Activated CD4-positive, alpha-beta memory T cell treated with anti-CD3 and anti-CD28 coated beads for 36 hours (primary cell): ENCODE data around the gene CEP112. TPM values are rescaled to one million over a fixed set of nuclear protein-coding genes. Genes with fewer than 3 reads are reported as not detected.
"Not testable (repeated sequence)": the region's sequence is repeated elsewhere in the genome, so short reads cannot be mapped to it uniquely, and the experiment has no call there.

Experiments used
- CTCF ChIA-PET: fragments of 350-600 bp; sonication (Branson Sonifier 250); formaldehyde crosslinking; loops from one replicate; lab custom pipeline; 2021; ENCODE audit warnings: antibody characterized with exemption, inconsistent platforms; lab: Charles Lee
- POLR2A ChIA-PET: fragments of 350-600 bp; sonication (Branson Sonifier 250); formaldehyde crosslinking; loops from one replicate; lab custom pipeline; 2021; ENCODE audit warnings: antibody characterized with exemption; lab: Charles Lee
- DNase-seq: peaks from one replicate; pipeline ENCODE4 v3.0.0-alpha.2; 2020
- H3K27ac Mint-ChIP-seq: one replicate; pipeline ENCODE4 v1.8.0; 2021; ENCODE audit warnings: mixed read lengths
- H3K27me3 Mint-ChIP-seq: one replicate; pipeline ENCODE4 v1.8.0; 2021; ENCODE audit warnings: mixed read lengths
- H3K36me3 Mint-ChIP-seq: one replicate; pipeline ENCODE4 v1.8.0; 2021; ENCODE audit warnings: mixed read lengths
- H3K4me1 Mint-ChIP-seq: one replicate; pipeline ENCODE4 v1.8.0; 2021; ENCODE audit warnings: low read depth, mixed read lengths
- H3K4me3 Mint-ChIP-seq: one replicate; pipeline ENCODE4 v1.8.0; 2021; ENCODE audit warnings: mild to moderate bottlenecking, mixed read lengths
- H3K9me3 Mint-ChIP-seq: one replicate; pipeline ENCODE4 v1.8.0; 2021; ENCODE audit warnings: mixed read lengths
- intact Hi-C: fragments of 100-400 bp; cut with micrococcal nuclease; formaldehyde crosslinking; loops from one replicate; pipeline ENCODE4 v1.15.1; 2023
- total RNA-seq, 2 experiments: library from RNA; stranded (reverse); gene quantifications; one replicate each; pipeline ENCODE4 v1.2.3, GENCODE V29; 2021

CEP112 gene
- total RNA-seq, 2 experiments from 2014 or later = 3.3 to 3.7 TPM

DNA sequence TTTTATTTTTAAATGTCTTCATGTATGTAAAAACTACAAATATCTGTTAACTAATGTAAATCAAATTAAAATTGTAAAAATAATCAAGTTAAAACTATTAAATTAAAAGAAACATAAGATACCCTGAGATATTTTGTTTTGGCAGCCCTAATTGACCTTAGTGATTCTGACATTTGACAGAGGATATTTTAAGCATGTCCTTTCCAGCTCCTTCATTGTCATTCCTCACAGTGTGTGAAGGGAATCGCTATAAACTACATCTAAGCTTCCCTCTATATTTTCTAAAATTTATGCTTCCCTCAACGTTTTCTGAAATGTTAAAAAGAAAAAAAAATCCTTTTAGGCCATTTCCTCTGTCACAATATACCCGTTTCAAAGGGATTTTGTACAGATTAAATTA is 20.2 kb downstream of the CEP112 start:
- H3K36me3 Mint-ChIP-seq = no peaks in the 10 kb centered on the region
- H3K27me3 Mint-ChIP-seq = no peaks in the 10 kb centered on the region
- intact Hi-C loops = no loop called here
- DNase-seq = no peak
- ChIA-PET CTCF (interaction anchor here (0.5 kb wide), 1 partner anchor 1019 kb away, joined by 3 read pairs; no protein-coding TSS in a partner anchor), POLR2A (no interaction called here)
- H3K4me3 Mint-ChIP-seq = no peak overlapping the region
- no peaks in the 10 kb centered on the region for H3K4me1 Mint-ChIP-seq
- H3K9me3 Mint-ChIP-seq = no peaks in the 10 kb centered on the region
- no peak overlapping the region for H3K27ac Mint-ChIP-seq

DNA sequence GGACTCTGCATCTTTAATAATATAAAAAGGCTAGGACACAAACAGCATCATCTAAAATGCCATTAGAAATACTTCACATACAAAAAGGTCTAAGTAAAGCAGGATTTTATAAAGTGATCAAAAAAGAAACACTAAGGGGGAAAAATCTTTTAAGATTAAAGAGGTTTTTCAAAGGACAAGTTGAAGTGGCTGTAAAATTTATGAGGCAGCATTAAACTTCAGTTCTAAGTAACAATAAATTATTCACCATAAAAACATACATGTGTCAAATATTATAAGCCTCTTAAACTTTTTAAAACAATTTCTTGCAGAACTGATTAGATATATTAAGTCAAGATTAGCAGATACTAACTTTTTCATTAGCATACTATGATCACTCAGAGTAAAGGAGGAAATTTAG is 20.8 kb downstream of the CEP112 start:
- Mint-ChIP-seq H3K36me3 (no peaks in the 10 kb centered on the region), H3K27me3 (no peaks in the 10 kb centered on the region), H3K4me3 (no peak overlapping the region), H3K9me3 (no peaks in the 10 kb centered on the region), H3K4me1 (no peaks in the 10 kb centered on the region), H3K27ac (no peak overlapping the region)
- no peak for DNase-seq
- CTCF ChIA-PET = no interaction called here
- intact Hi-C loops = no loop called here
- POLR2A ChIA-PET = no interaction called here

DNA sequence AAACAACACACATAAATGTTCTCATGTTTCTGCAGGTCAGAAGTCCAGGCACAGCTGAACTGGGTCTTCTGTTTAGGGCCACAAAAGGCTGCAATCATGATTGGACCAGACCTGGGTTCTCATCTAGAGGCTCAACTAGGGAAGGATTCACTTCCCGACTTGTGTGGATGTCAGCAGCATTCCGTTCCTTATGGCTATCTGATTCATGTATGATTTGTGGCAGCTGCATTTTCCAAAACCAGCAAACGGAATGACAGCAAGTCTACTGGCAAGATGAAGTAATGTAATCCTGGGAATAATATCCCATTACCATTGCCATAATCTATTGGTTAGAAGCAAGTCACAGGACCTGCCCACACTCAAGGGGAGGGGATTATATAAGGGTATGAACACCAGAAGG is 22.1 kb downstream of the CEP112 start:
- no peak for DNase-seq
- ChIA-PET POLR2A (interaction anchor here (0.6 kb wide), 1 partner anchor 463 kb away, joined by 4 read pairs; no protein-coding TSS in a partner anchor), CTCF (no interaction called here)
- Mint-ChIP-seq H3K9me3 (no peaks in the 10 kb centered on the region), H3K27me3 (no peaks in the 10 kb centered on the region), H3K4me1 (no peaks in the 10 kb centered on the region), H3K4me3 (no peak overlapping the region), H3K27ac (no peak overlapping the region), H3K36me3 (no peaks in the 10 kb centered on the region)
- intact Hi-C loops = loop anchor here (10.0 kb wide), 1 partner anchor 615 kb away; no protein-coding TSS in a partner anchor

DNA sequence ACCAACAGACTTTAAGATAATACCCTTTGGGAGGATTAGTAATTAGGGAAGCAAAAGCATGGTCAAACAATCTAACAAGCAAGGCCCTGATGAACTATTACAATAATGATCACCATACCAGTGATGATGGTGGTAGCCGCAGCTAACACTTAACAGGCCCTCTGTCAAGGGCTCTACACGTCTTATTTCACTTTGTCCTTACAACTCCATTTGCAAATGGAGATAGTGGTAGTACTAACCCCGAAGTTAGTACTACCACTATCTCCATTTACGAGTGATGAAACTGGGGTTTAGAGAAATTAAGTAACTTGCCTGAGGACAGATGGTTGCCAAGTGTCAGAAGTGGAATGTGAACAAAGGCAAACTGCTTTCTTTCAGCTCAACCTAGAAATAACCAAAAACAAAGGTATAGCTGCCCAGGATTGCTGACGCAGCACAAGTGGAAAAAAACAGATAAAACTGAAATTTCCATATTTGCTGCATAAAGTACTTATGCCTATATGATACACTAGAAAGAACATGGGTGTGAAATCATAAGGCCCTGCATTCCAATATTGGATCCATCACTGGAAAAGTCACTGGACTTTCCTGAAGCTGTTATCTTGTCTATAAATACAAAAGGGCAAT is 24.6 kb downstream of the CEP112 start:
- H3K4me3 Mint-ChIP-seq = no peak overlapping the region
- POLR2A ChIA-PET = no interaction called here
- CTCF ChIA-PET = interaction anchor here (5.6 kb wide), 1 partner anchor 873 kb away, joined by 60 read pairs; no protein-coding TSS in a partner anchor
- H3K27ac Mint-ChIP-seq = no peak overlapping the region
- H3K36me3 Mint-ChIP-seq = no peaks in the 10 kb centered on the region
- intact Hi-C loops = loop anchor here (10.0 kb wide), 1 partner anchor 613 kb away; no protein-coding TSS in a partner anchor
- no peak for DNase-seq
- no peaks in the 10 kb centered on the region for H3K9me3 Mint-ChIP-seq
- peaks cover 3% of the 10 kb centered on the region for H3K4me1 Mint-ChIP-seq
- no peaks in the 10 kb centered on the region for H3K27me3 Mint-ChIP-seq

DNA sequence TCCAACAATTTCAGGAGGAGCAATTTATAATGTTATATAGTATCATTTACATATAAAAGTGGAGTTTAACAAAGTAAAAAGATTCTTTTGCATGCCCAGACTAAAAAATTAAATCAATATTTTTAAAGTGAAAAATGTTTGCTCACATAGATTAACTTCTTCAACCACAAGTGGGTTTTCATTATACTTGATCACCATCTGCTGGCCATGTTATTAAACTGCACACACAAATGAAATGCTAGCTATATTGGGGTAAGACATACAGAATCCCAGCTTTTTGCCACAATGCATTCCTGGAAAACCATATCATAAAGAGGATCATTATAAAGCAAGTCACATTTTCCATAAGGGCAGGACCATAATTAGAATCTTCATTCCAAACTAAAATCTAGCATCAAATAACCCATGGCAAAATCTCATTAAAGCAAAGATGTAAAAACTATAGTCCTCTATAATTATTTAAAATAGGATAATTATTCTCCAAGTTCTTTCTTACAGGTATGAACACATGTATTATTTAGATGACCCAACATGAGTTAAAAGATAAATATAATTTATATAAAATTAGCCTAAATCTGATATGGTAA is 26.3 kb downstream of the CEP112 start:
- CTCF ChIA-PET = interaction anchor here (0.7 to 5.6 kb wide), 19 partner anchors 8 to 946 kb away, joined by 3 to 74 read pairs (median 4); no protein-coding TSS in a partner anchor
- H3K27ac Mint-ChIP-seq = no peak overlapping the region
- H3K4me3 Mint-ChIP-seq = no peak overlapping the region
- intact Hi-C loops = loop anchor here (1.0 to 10.0 kb wide), 4 partner anchors 365 to 934 kb away; no protein-coding TSS in a partner anchor
- no peaks in the 10 kb centered on the region for H3K27me3 Mint-ChIP-seq
- H3K9me3 Mint-ChIP-seq = no peaks in the 10 kb centered on the region
- peaks cover 12% of the 10 kb centered on the region for H3K4me1 Mint-ChIP-seq
- POLR2A ChIA-PET = no interaction called here
- H3K36me3 Mint-ChIP-seq = peaks cover 2% of the 10 kb centered on the region
- no peak for DNase-seq

DNA sequence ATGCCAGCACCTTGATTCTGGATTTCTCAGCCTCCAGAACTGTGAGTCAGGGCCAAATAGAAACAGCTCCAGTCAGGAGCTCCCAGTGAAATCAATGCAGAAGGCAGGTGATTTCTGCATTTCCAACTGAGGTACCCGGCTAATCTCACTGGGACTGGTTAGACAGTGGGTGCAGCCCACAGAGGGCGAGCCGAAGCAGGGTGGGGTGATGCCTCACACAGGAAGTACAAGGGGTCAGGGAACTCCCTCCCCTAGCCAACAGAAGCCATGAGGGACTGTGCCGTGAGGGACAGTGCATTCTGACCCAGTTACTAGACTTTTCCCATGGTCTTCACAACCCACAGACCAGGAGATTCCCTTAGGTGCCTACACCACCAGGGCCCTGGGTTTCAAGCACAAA is 36.9 kb downstream of the CEP112 start:
- H3K27me3 Mint-ChIP-seq, intact Hi-C loops, H3K27ac Mint-ChIP-seq, H3K4me3 Mint-ChIP-seq, POLR2A ChIA-PET, CTCF ChIA-PET, DNase-seq, H3K4me1 Mint-ChIP-seq: not testable (repeated sequence)
- peaks cover 17% of the 10 kb centered on the region for H3K9me3 Mint-ChIP-seq
- H3K36me3 Mint-ChIP-seq = peaks cover 12% of the 10 kb centered on the region

DNA sequence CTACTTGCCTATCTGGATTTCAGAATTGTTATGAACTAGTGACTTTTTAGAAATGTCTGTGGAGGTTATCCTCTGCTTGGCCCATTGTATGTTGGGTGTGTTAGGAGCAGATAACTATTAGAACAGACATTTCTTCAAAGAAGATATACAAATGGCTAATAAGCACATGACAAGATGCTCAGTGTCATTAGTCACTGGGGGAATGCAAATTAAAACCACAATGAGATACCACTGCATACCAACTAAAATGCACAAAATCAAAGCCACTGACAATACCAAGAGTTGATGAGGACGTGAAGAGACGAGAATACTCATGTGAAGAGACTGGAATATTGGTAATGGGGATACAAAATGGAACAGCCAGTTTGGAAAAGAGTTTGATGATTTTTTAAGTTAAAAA is 39.2 kb downstream of the CEP112 start:
- POLR2A ChIA-PET = no interaction called here
- Mint-ChIP-seq H3K27ac (no peak overlapping the region), H3K27me3 (no peaks in the 10 kb centered on the region), H3K4me3 (no peak overlapping the region), H3K36me3 (peaks cover 3% of the 10 kb centered on the region), H3K4me1 (peaks cover 6% of the 10 kb centered on the region), H3K9me3 (peaks cover under 1% of the 10 kb centered on the region)
- CTCF ChIA-PET = no interaction called here
- DNase-seq = no peak
- intact Hi-C loops = no loop called here

DNA sequence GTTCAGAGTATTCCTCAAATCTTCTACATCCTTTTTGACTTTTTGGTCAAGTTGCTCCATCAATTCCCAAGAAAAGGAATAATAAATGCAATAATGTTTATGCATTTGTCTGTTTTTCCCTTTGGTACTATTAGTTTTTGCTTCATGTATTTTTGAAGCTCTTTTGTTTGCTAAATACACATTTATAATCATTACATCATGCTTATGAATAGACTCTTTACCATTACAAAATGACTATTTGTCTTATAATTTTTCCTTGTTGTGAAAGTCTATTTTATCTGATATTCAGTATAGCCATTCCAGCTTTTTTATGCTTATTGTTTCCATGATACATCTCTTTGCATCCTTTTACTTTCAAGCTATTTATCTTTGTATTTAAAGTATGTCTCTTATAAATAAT is 41.2 kb downstream of the CEP112 start:
- Mint-ChIP-seq H3K4me3 (no peak overlapping the region), H3K27ac (no peak overlapping the region), H3K27me3 (no peaks in the 10 kb centered on the region), H3K9me3 (no peaks in the 10 kb centered on the region), H3K4me1 (peaks cover 6% of the 10 kb centered on the region), H3K36me3 (no peaks in the 10 kb centered on the region)
- intact Hi-C loops = no loop called here
- POLR2A ChIA-PET = no interaction called here
- CTCF ChIA-PET = interaction anchor here (0.6 to 1.5 kb wide), 4 partner anchors 13 to 919 kb away, joined by 3 to 9 read pairs (median 4); no protein-coding TSS in a partner anchor
- DNase-seq = no peak

DNA sequence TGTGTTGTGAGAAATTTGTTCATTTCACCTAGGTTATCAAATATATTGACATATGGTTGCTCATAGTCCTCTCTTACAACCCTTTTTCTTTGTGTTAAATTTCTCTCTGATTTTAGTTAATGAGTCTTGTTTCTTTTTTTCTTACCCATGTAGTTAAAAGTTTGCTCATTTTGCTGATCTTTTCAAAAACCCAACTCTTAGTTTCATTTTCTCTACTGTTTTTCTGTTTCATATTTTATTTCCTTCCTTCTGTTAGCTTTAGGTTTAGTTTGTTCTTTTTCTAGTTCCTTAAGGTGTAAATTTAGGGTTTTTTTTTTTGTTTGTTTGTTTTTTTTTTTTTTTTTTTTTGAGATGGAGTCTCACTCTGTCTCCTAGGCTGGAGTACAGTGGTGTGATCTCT is 42.4 kb downstream of the CEP112 start:
- CTCF ChIA-PET = interaction anchor here (0.6 kb wide), 1 partner anchor 565 kb away, joined by 3 read pairs; no protein-coding TSS in a partner anchor
- no peak overlapping the region for H3K27ac Mint-ChIP-seq

DNA sequence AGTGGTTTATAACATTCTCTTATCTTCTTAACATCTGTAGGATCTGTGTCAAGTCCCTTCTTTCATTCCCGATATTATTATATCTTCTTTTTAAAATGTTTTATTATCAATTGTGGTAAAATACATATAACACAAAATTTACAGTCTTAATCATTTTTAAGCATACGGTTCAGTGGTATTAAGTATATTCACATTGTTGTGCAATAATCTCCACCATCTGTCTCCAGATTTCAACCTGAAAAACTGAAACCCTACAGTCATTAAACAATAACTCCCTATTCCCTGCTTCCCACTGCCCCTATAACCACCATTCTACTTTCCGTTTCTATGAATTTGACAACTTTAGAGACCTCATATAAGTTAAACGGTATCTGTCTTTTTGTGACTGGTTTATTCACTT is 45.5 kb downstream of the CEP112 start:
- CTCF ChIA-PET = no interaction called here
- Mint-ChIP-seq H3K27me3 (peaks cover 2% of the 10 kb centered on the region), H3K36me3 (no peaks in the 10 kb centered on the region), H3K4me1 (peaks cover 6% of the 10 kb centered on the region), H3K27ac (no peak overlapping the region), H3K9me3 (no peaks in the 10 kb centered on the region), H3K4me3 (no peak overlapping the region)
- intact Hi-C loops = no loop called here
- no peak for DNase-seq
- POLR2A ChIA-PET = no interaction called here

More for the DNA sequence above, 42.4 kb downstream of the CEP112 start:
- Mint-ChIP-seq H3K27me3 (no peaks in the 10 kb centered on the region), H3K9me3 (no peaks in the 10 kb centered on the region), H3K4me1 (peaks cover 6% of the 10 kb centered on the region), H3K4me3 (no peak overlapping the region), H3K36me3 (no peaks in the 10 kb centered on the region)
- no peak for DNase-seq
- intact Hi-C loops = no loop called here
- POLR2A ChIA-PET = no interaction called here

DNA sequence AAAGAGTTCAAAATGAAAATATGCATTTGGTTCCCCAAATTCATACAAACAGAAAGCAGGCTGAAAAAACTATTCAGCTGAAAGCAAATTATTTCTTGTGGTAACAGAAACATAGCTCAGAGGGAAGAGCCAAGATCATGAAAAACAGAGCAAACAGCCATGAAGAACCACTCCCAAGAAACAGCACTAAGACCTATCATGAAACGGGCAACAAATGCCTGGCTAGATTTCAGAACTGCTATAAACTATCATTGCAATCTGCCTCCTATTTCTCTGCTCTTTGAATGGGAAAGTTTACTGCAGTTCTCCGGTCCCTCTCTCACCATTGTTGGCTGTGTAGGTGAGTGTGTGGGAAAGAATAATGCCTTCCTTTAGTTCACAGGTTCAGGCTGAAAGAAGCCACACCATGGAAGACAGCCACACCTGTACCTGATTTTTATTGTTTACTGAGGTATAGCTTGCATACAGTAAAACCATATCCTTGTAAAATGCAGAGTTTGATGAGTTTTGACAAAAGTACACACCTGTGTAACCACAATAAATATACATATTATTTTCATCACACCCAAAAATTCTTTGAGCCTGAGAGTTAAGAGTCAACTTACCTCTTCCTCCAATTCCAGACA is 48.2 kb downstream of the CEP112 start:
- CTCF ChIA-PET = no interaction called here
- Mint-ChIP-seq H3K27me3 (peaks cover 2% of the 10 kb centered on the region), H3K36me3 (no peaks in the 10 kb centered on the region), H3K4me1 (peaks cover 3% of the 10 kb centered on the region), H3K27ac (no peak overlapping the region), H3K4me3 (no peak overlapping the region), H3K9me3 (no peaks in the 10 kb centered on the region)
- no peak for DNase-seq
- intact Hi-C loops = no loop called here
- POLR2A ChIA-PET = no interaction called here

DNA sequence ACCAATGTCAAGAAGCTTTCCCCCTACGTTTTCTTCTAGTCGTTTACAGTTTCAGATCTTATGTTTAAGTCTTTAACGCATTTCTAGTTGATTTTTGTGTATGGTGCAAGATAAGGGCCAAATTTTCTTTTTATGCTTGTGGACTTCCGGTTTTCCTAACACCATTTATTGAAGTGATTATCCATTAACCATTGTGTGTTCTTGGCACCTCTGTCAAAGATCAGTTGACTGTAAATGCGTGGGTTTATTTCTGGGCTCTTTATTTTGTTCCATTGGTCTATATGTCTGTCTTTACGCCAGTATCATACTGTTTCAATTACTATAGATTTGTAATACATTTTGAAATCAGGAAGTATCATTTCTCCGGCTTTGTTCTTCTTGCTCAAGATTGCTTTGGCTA is 49.5 kb downstream of the CEP112 start:
- no peak overlapping the region for H3K4me3 Mint-ChIP-seq
- intact Hi-C loops = no loop called here
- no peak overlapping the region for H3K27ac Mint-ChIP-seq
- ChIA-PET CTCF (no interaction called here), POLR2A (no interaction called here)
- peaks cover 2% of the 10 kb centered on the region for H3K36me3 Mint-ChIP-seq
- no peak for DNase-seq
- peaks cover 2% of the 10 kb centered on the region for H3K27me3 Mint-ChIP-seq
- H3K9me3 Mint-ChIP-seq = peaks cover 4% of the 10 kb centered on the region
- H3K4me1 Mint-ChIP-seq = peaks cover 3% of the 10 kb centered on the region
